Urinary bladder (tissue), 4 donors: ENCODE results near the gene CRTC2. TPM values are rescaled to one million over a fixed set of nuclear protein-coding genes. Genes with fewer than 3 reads are reported as not detected.
"Not testable (repeated sequence)": the region's sequence is repeated elsewhere in the genome, so short reads cannot be mapped to it uniquely, and the experiment has no call there.

Experiments
- DNase-seq: peaks from one replicate; pipeline ENCODE4 v3.0.0-alpha.2; 2015; ENCODE audit errors: extremely low spot score
- H3K27ac ChIP-seq: one replicate; pipeline ENCODE4 v1.5.1; 2013; ENCODE audit warnings: low read depth, mild to moderate bottlenecking, moderate library complexity
- H3K36me3 ChIP-seq: one replicate; pipeline ENCODE4 v1.6.1; 2013; ENCODE audit warnings: mild to moderate bottlenecking, moderate library complexity; ENCODE audit not compliant: insufficient read depth
- H3K4me1 ChIP-seq: one replicate; pipeline ENCODE4 v1.6.1; 2013; ENCODE audit warnings: mild to moderate bottlenecking, moderate library complexity; ENCODE audit not compliant: insufficient read depth
- H3K4me3 ChIP-seq: one replicate; pipeline ENCODE4 v1.5.1; 2013; ENCODE audit warnings: low read depth, low read length
- WGBS: extraction: QIAGEN DNeasy Blood & Tissue Kit; methylation state at CpG from one replicate; pipeline ENCODE4 v1.1.7; 2013; 5-methylcytosine and 5-hydroxymethylcytosine counted together
- polyA plus RNA-seq: library from polyadenylated mRNA; stranded (reverse); fragments of 200-250 nt; gene quantifications from one replicate; pipeline ENCODE4 v1.2.3, GENCODE V29; 2013
- total RNA-seq: library from RNA; depleted of rRNA; stranded (reverse); fragments of >200 nt; gene quantifications from one replicate; pipeline ENCODE4 v1.2.3, GENCODE V29; 2014
- donor health status: healthy with polysubstance abuse.
- donor health status: healthy.

CRTC2 gene
- total RNA-seq (4.3 TPM), polyA plus RNA-seq (29.8 TPM)

- peak; percentile 98 for DNase-seq
- WGBS, result under 1% methylated on average over 75 of the region's 75 CpGs
- peak within 1 kb of the TSS; percentile 87 for H3K27ac ChIP-seq
- H3K4me3 ChIP-seq, result peak within 1 kb of the TSS; percentile 75
- no peaks in the 10 kb centered on the region for H3K36me3 ChIP-seq
- peaks cover 5% of the 10 kb centered on the region for H3K4me1 ChIP-seq
Measured at GRCh38 chr1:153958111-153958960, at the start of gene CRTC2. Gene CRTC2 (minus strand): TSS chr1:153958612. CDS start chr1:153958497, 115 bp downstream.

GRCh38 chr1:154006136-154006535, 47.7 kb upstream of the CRTC2 start:
- H3K4me1 ChIP-seq, result no peaks in the 10 kb centered on the region
- H3K36me3 ChIP-seq, result no peaks in the 10 kb centered on the region
- H3K4me3 ChIP-seq, result no peak overlapping the region
- no peak for DNase-seq
- 94% methylated on average over 3 of the region's 3 CpGs for WGBS
- no peak overlapping the region for H3K27ac ChIP-seq

GRCh38 chr1:154000420-154000819, 42.0 kb upstream of the CRTC2 start:
- no peak overlapping the region for H3K4me3 ChIP-seq
- H3K4me1 ChIP-seq, result no peaks in the 10 kb centered on the region
- DNase-seq, result no peak
- WGBS, result 74% methylated on average over 4 of the region's 4 CpGs
- H3K36me3 ChIP-seq, result peaks cover 2% of the 10 kb centered on the region
- H3K27ac ChIP-seq, result no peak overlapping the region

GRCh38 chr1:153996882-153997281, 38.5 kb upstream of the CRTC2 start:
- H3K27ac ChIP-seq, DNase-seq, H3K4me1 ChIP-seq, H3K36me3 ChIP-seq, H3K4me3 ChIP-seq: not testable (repeated sequence)
- WGBS, result 96% methylated on average over 10 of the region's 10 CpGs

- Histone ChIP-seq H3K4me1 (peaks cover 2% of the 10 kb centered on the region), H3K27ac (no peak overlapping the region), H3K4me3 (no peak overlapping the region), H3K36me3 (peaks cover 4% of the 10 kb centered on the region)
- WGBS, result 79% methylated on average over 11 of the region's 11 CpGs
- DNase-seq, result no peak
Measured at GRCh38 chr1:153995640-153996039, 37.2 kb upstream of the CRTC2 start.

- Histone ChIP-seq H3K4me1 (peaks cover 2% of the 10 kb centered on the region), H3K27ac (no peak overlapping the region), H3K4me3 (no peak overlapping the region), H3K36me3 (peaks cover 4% of the 10 kb centered on the region)
- DNase-seq, result no peak
- WGBS, result 43% methylated on average over 3 of the region's 3 CpGs
Measured at GRCh38 chr1:153995202-153995601, 36.8 kb upstream of the CRTC2 start.

GRCh38 chr1:153991806-153992205, 33.4 kb upstream of the CRTC2 start:
- no peak for DNase-seq
- 91% methylated on average over 2 of the region's 2 CpGs for WGBS
- peaks cover 4% of the 10 kb centered on the region for H3K36me3 ChIP-seq
- peak overlapping the region; percentile 84 for H3K4me3 ChIP-seq
- H3K27ac ChIP-seq, result peak overlapping the region; percentile 23
- peaks cover 2% of the 10 kb centered on the region for H3K4me1 ChIP-seq

- Histone ChIP-seq H3K4me3 (peak overlapping the region; percentile 84), H3K27ac (peak overlapping the region; percentile 97), H3K4me1 (peaks cover 2% of the 10 kb centered on the region), H3K36me3 (peaks cover 4% of the 10 kb centered on the region)
- DNase-seq, result no peak
- WGBS, result 8% methylated on average over 9 of the region's 9 CpGs
Measured at GRCh38 chr1:153991151-153991630, 32.8 kb upstream of the CRTC2 start.

- WGBS, result under 1% methylated on average over 36 of the region's 36 CpGs
- H3K36me3 ChIP-seq, result peaks cover 4% of the 10 kb centered on the region
- peaks cover 2% of the 10 kb centered on the region for H3K4me1 ChIP-seq
- peak within 1 kb of the TSS; percentile 97 for H3K27ac ChIP-seq
- peak within 1 kb of the TSS; percentile 84 for H3K4me3 ChIP-seq
- DNase-seq, result peak; percentile 98
Measured at GRCh38 chr1:153990468-153991150, 32.2 kb upstream of the CRTC2 start, which contains the start of gene RPS27. Gene RPS27 (plus strand): TSS chr1:153990762. CDS start chr1:153990797, 35 bp downstream.

- peaks cover 2% of the 10 kb centered on the region for H3K4me1 ChIP-seq
- H3K27ac ChIP-seq, result no peak overlapping the region
- WGBS, result 92% methylated on average over 8 of the region's 8 CpGs
Measured at GRCh38 chr1:153987621-153988020, 29.2 kb upstream of the CRTC2 start.

GRCh38 chr1:153985941-153986761, 27.7 kb upstream of the CRTC2 start, which contains the start of gene RAB13:
Gene RAB13 (minus strand): TSS chr1:153986339. CDS start chr1:153986236, 103 bp downstream.
- Histone ChIP-seq H3K4me1 (no peaks in the 10 kb centered on the region), H3K27ac (peak within 1 kb of the TSS; percentile 78)
- WGBS, result 2% methylated on average over 30 of the region's 32 CpGs

More at GRCh38 chr1:153987621-153988020, 29.2 kb upstream of the CRTC2 start:
- no peaks in the 10 kb centered on the region for H3K36me3 ChIP-seq
- no peak overlapping the region for H3K4me3 ChIP-seq
- DNase-seq, result no peak

GRCh38 chr1:153985341-153985912, 27.0 kb upstream of the CRTC2 start:
- peak overlapping the region; percentile 63 for H3K27ac ChIP-seq
- H3K4me1 ChIP-seq, result no peaks in the 10 kb centered on the region
- H3K4me3 ChIP-seq, result peak overlapping the region; percentile 47
- no peak for DNase-seq
- WGBS, result 7% methylated on average over 7 of the region's 7 CpGs
- H3K36me3 ChIP-seq, result no peaks in the 10 kb centered on the region

More at GRCh38 chr1:153985941-153986761, 27.7 kb upstream of the CRTC2 start, which contains the start of gene RAB13:
- Histone ChIP-seq H3K4me3 (peak within 1 kb of the TSS; percentile 47), H3K36me3 (no peaks in the 10 kb centered on the region)
- DNase-seq, result peak; percentile 60
